SK-MEL-5 (cell line): ENCODE data around the gene GANAB. TPM values are rescaled to one million over a fixed set of nuclear protein-coding genes. Genes with fewer than 3 reads are reported as not detected.
"Not testable (repeated sequence)": the region's sequence is repeated elsewhere in the genome, so short reads cannot be mapped to it uniquely, and the experiment has no call there.

ENCODE experiments used
- DNase-seq: peaks from one replicate; pipeline ENCODE4 v3.0.0-alpha.2; 2016; ENCODE audit warnings: low read depth, low spot score
- in situ Hi-C: cut with HindIII; loops from 2 replicates; pipeline ENCODE4 v1.10.0; 2016; ENCODE audit warnings: low sequenced_read_pairs, high pct_unique_total_duplicates, low pct_unique_long_range_greater_than_20kb
- total RNA-seq: library from RNA; depleted of rRNA; stranded (reverse); fragments of >200 nt; shearing (Covaris generic); gene quantifications from 2 replicates; pipeline ENCODE4 v1.2.3, GENCODE V29; 2014

The GANAB gene
- total RNA-seq, 1 experiment from 2014 or later, result 141 TPM

- in situ Hi-C loops, result no loop called here
- DNase-seq, result peak; percentile 74
These were observed 25.4 kb upstream of the GANAB start, which contains the start of the genes LBHD1 and UQCC3 for GRCh38 chr11:62671608-62672389. TSS of gene LBHD1 (minus strand) at chr11:62672267. CDS start at chr11:62670031, 2,236 bp downstream. TSS of gene UQCC3 (plus strand) at chr11:62671673. CDS start at chr11:62671746, 73 bp downstream.

- in situ Hi-C loops, result no loop called here
- peak; percentile 23 for DNase-seq
These were observed 24.8 kb upstream of the GANAB start for GRCh38 chr11:62671236-62671607.

GRCh38 chr11:62669420-62670161 lies 23.2 kb upstream of the GANAB start:
- no peak for DNase-seq
- in situ Hi-C loops, result no loop called here

GRCh38 chr11:62667460-62667859 lies 21.0 kb upstream of the GANAB start:
- DNase-seq, result no peak
- in situ Hi-C loops, result no loop called here

- in situ Hi-C loops, result no loop called here
- no peak for DNase-seq
These were observed 20.0 kb upstream of the GANAB start for GRCh38 chr11:62666259-62666926.

- in situ Hi-C loops, result no loop called here
- DNase-seq, result no peak
These were observed 19.3 kb upstream of the GANAB start for GRCh38 chr11:62665599-62666258.

GRCh38 chr11:62665075-62665598 lies 18.7 kb upstream of the GANAB start, which contains the start of the genes C11orf98 and CSKMT:
TSS of gene C11orf98 (minus strand) at chr11:62665210. CDS start at chr11:62665169, 41 bp downstream.
TSS of gene CSKMT (plus strand) at chr11:62665312. CDS start at chr11:62665880, 568 bp downstream.
- in situ Hi-C loops, result no loop called here
- peak; percentile 87 for DNase-seq

- in situ Hi-C loops, result no loop called here
- peak; percentile 53 for DNase-seq
These were observed 18.1 kb upstream of the GANAB start for GRCh38 chr11:62664405-62665074.

- DNase-seq, result no peak
- in situ Hi-C loops, result no loop called here
These were observed 10.5 kb upstream of the GANAB start for GRCh38 chr11:62656796-62657429.

- in situ Hi-C loops, result no loop called here
- no peak for DNase-seq
These were observed 7.9 kb upstream of the GANAB start for GRCh38 chr11:62654297-62654696.

- in situ Hi-C loops, result no loop called here
- no peak for DNase-seq
These were observed 6.0 kb upstream of the GANAB start for GRCh38 chr11:62652161-62653006.

GRCh38 chr11:62650283-62650682 lies 3.9 kb upstream of the GANAB start:
- DNase-seq, in situ Hi-C loops: not testable (repeated sequence)

GRCh38 chr11:62649486-62649885 lies 3.1 kb upstream of the GANAB start:
- no peak for DNase-seq
- in situ Hi-C loops, result no loop called here

- in situ Hi-C loops, result no loop called here
- no peak for DNase-seq
These were observed 2.6 kb upstream of the GANAB start for GRCh38 chr11:62648967-62649364.

- no peak for DNase-seq
- in situ Hi-C loops, result no loop called here
These were observed 2.0 kb upstream of the GANAB start for GRCh38 chr11:62648185-62648966.
